ENCODE data around the gene CDC14B.
A peak's percentile ranks its signal among the peaks of the same experiment; 100 is the strongest.

The CDC14B gene

DNA sequence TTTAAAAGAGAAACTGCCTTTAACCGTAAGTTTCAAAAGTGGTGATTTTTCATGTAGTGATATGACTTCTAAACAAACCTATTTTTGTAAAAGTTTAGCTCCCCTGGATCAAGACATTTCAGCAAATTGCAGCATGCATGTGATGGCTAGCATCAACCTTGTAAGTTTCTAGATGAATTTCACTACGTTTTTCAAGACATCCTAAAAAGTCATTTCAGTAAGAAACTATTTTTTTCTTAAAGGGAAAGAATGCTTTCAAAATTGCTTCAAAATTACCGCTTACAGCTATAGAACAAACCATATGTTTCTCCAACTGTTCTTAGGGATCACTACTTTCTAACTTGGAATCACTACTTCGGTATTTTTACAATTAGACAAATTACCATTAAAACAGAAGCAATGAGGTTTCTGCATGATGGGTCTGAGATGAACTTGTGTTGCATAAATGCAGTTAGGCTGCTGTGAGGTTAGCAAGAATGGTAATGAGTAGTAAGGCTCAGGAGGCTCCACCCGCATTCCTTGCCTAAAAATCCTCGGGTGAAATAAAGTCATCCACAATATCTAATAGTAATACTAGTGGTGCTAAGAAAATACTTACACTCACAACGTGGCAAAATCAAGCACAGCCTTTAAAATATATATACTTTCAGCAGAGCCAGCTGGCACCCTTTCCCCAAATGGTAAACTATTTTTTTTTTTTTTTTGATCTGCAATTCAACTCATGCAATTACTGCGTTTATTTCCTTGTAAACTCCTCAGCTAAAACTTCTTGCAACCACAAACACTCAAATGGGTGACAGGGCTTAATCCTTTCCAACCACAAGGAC is 53.8 kb downstream of the CDC14B start:
- peak overlapping the region; percentile 86 for H3K9ac ChIP-seq (ENCODE audit: low read length)
- H4K91ac ChIP-seq (ENCODE audit: low read length) = no peak overlapping the region
- no peak overlapping the region for H2BK12ac ChIP-seq (ENCODE audit: low read length in 2 of 2)
- peaks cover 17% of the 10 kb centered on the region for H3K79me1 ChIP-seq (replicated peaks; ENCODE audit: low read length, poor library complexity, severe bottlenecking)
- peak overlapping the region in 1 of 2 experiments; percentile 73 for H3K18ac ChIP-seq (ENCODE audit: low read depth in 1 of 2, low read length in 2 of 2)
- peak; percentile 60 for DNase-seq
- H3K14ac ChIP-seq (ENCODE audit: low read length in 2 of 2) = no peak overlapping the region
- H3K4me1 ChIP-seq (ENCODE audit: control insufficient read depth, insufficient read depth, low read depth, low read length) = peaks cover 3% of the 10 kb centered on the region
- peak overlapping the region; percentile 82 to 85 for H3K4me3 ChIP-seq (ENCODE audit: insufficient read depth in 1 of 2, low read depth in 1 of 2, low read length in 2 of 2)
- no peak overlapping the region for H3K27ac ChIP-seq (ENCODE audit: low read length, poor library complexity, severe bottlenecking)
- peak overlapping the region; percentile 78 for H3K4me2 ChIP-seq (ENCODE audit: low read length, poor library complexity, severe bottlenecking)
- no peaks in the 10 kb centered on the region for H3K9me3 ChIP-seq (ENCODE audit: control insufficient read depth, low read length)
- H2BK15ac ChIP-seq (ENCODE audit: low read depth, poor library complexity, severe bottlenecking) = no peak overlapping the region
- no peaks in the 10 kb centered on the region for H3K27me3 ChIP-seq (ENCODE audit: control insufficient read depth in 1 of 2, insufficient read depth in 1 of 2, low read length in 2 of 2)
- no peak overlapping the region for H2AK5ac ChIP-seq (ENCODE audit: low read length, severe bottlenecking)
- 1% methylated on average over 3 of the region's 8 CpGs for WGBS
- H3K36me3 ChIP-seq (ENCODE audit: control insufficient read depth in 1 of 2, insufficient read depth in 2 of 2, low read depth in 1 of 2, low read length in 2 of 2) = peaks cover 0 to 29% of the 10 kb centered on the region in 2 experiments
- H2BK120ac ChIP-seq (ENCODE audit: low read depth, low read length) = no peak overlapping the region
- H2BK5ac ChIP-seq (ENCODE audit: low read depth, low read length, poor library complexity, severe bottlenecking) = no peak overlapping the region
- no peak overlapping the region for H3K4ac ChIP-seq (ENCODE audit: low read depth in 1 of 2, low read length in 2 of 2)
- H2AFZ ChIP-seq (ENCODE audit: low read depth, low read length) = peak overlapping the region; percentile 66
- no peak overlapping the region for H3K23ac ChIP-seq (ENCODE audit: low read length in 2 of 2)
- H4K8ac ChIP-seq (ENCODE audit: low read length) = no peak overlapping the region

DNA sequence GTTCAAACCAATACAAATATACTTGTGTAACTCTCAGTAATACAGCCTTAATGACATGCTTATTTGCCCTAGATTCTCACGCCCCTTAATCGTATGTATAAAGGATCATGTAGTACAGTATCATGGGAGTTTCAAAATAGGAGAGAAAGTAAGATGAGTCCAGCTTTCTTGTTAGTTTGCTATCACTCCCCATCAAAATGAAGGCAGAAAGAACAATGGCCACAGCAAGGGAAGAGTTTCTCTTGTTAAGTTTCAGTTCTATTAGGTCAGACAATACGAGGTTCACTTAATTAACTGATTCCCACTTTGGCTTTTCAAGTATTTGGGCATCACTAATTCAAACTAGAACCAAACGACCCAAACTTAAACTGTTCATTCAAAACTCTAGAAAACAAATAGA is 55.4 kb downstream of the CDC14B start:
- Histone ChIP-seq H3K14ac (ENCODE audit: low read length in 2 of 2) (no peak overlapping the region), H2BK15ac (ENCODE audit: low read depth, poor library complexity, severe bottlenecking) (no peak overlapping the region), H3K4me1 (ENCODE audit: control insufficient read depth, insufficient read depth, low read depth, low read length) (peaks cover 3% of the 10 kb centered on the region), H3K79me1 (replicated peaks; ENCODE audit: low read length, poor library complexity, severe bottlenecking) (peaks cover 13% of the 10 kb centered on the region), H3K4ac (ENCODE audit: low read depth in 1 of 2, low read length in 2 of 2) (no peak overlapping the region), H4K8ac (ENCODE audit: low read length) (no peak overlapping the region), H3K4me2 (ENCODE audit: low read length, poor library complexity, severe bottlenecking) (no peak overlapping the region), H3K9me3 (ENCODE audit: control insufficient read depth, low read length) (no peaks in the 10 kb centered on the region), H3K36me3 (ENCODE audit: control insufficient read depth in 1 of 2, insufficient read depth in 2 of 2, low read depth in 1 of 2, low read length in 2 of 2) (peaks cover 0 to 45% of the 10 kb centered on the region in 2 experiments), H2BK5ac (ENCODE audit: low read depth, low read length, poor library complexity, severe bottlenecking) (no peak overlapping the region), H3K18ac (ENCODE audit: low read depth in 1 of 2, low read length in 2 of 2) (no peak overlapping the region), H3K4me3 (ENCODE audit: insufficient read depth in 1 of 2, low read depth in 1 of 2, low read length in 2 of 2) (peak overlapping the region in 1 of 2 experiments; percentile 82), H2AK5ac (ENCODE audit: low read length, severe bottlenecking) (no peak overlapping the region), H3K27ac (ENCODE audit: low read length, poor library complexity, severe bottlenecking) (no peak overlapping the region), H3K23ac (ENCODE audit: low read length in 2 of 2) (no peak overlapping the region), H2BK120ac (ENCODE audit: low read depth, low read length) (no peak overlapping the region), H3K27me3 (ENCODE audit: control insufficient read depth in 1 of 2, insufficient read depth in 1 of 2, low read length in 2 of 2) (no peaks in the 10 kb centered on the region), H2AFZ (ENCODE audit: low read depth, low read length) (no peak overlapping the region), H4K91ac (ENCODE audit: low read length) (no peak overlapping the region), H3K9ac (ENCODE audit: low read length) (peak overlapping the region; percentile 86), H2BK12ac (ENCODE audit: low read length in 2 of 2) (no peak overlapping the region)
- no peak for DNase-seq
- WGBS = 87% methylated on average over 4 of the region's 4 CpGs

DNA sequence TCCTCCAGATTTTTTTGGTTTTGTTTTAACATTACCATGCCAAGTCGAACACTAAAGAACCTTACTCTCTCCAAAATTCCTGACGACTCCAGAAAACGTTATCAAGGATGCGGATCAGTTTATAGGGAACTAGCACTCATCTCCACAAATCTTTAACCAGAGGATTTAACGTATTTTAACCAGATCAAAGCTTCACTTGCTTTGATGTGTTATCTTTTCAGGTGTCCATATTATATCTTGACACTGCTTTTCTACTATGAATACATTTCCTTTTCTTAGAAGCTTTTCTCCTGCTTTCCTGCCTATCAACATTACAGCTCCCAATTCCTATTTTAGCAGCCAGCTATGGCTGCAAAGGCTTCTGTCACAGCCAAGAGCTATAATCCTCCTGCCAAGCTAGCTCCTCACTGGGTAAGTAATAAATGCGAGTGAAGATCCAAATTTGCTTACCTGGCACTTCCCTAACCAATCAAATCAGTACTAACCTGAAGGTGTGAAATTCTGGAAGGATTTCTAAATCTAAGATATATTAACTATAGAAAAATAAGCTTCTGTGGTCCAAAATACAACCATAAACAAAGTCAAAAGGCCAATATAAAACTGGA is 60.2 kb downstream of the CDC14B start:
- H3K9ac ChIP-seq (ENCODE audit: low read length) = no peak overlapping the region

DNA sequence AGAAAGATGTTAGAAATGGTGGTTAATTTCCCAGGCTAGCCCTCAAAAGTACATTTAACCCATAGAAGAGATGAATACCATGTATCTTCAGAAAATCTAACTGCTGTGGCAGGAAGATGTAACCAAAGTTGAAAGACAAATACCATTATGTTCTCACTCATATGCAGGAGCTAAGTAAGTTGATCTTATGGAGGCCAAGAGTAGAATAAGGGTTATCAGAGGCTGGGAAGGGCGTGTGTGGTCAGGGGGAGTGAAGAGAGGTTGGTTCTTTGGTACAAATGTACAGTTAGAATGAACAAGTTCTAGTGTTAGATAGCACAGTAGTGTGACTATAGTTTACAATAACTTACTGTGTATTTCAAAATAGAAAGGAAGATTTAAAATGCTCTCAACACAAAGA is 61.7 kb downstream of the CDC14B start:
- Histone ChIP-seq H3K14ac (ENCODE audit: low read length in 2 of 2) (no peak overlapping the region), H3K27me3 (ENCODE audit: control insufficient read depth in 1 of 2, insufficient read depth in 1 of 2, low read length in 2 of 2) (no peaks in the 10 kb centered on the region), H4K91ac (ENCODE audit: low read length) (no peak overlapping the region), H3K4me3 (ENCODE audit: insufficient read depth in 1 of 2, low read depth in 1 of 2, low read length in 2 of 2) (no peak overlapping the region), H2BK5ac (ENCODE audit: low read depth, low read length, poor library complexity, severe bottlenecking) (no peak overlapping the region), H2BK15ac (ENCODE audit: low read depth, poor library complexity, severe bottlenecking) (no peak overlapping the region), H2AK5ac (ENCODE audit: low read length, severe bottlenecking) (no peak overlapping the region), H2AFZ (ENCODE audit: low read depth, low read length) (no peak overlapping the region), H3K4ac (ENCODE audit: low read depth in 1 of 2, low read length in 2 of 2) (no peak overlapping the region), H3K4me2 (ENCODE audit: low read length, poor library complexity, severe bottlenecking) (no peak overlapping the region), H3K4me1 (ENCODE audit: control insufficient read depth, insufficient read depth, low read depth, low read length) (peaks cover 9% of the 10 kb centered on the region), H3K9ac (ENCODE audit: low read length) (peak overlapping the region; percentile 76), H3K23ac (ENCODE audit: low read length in 2 of 2) (no peak overlapping the region), H3K36me3 (ENCODE audit: control insufficient read depth in 1 of 2, insufficient read depth in 2 of 2, low read depth in 1 of 2, low read length in 2 of 2) (peaks cover 0 to 52% of the 10 kb centered on the region in 2 experiments), H3K9me3 (ENCODE audit: control insufficient read depth, low read length) (no peaks in the 10 kb centered on the region), H3K27ac (ENCODE audit: low read length, poor library complexity, severe bottlenecking) (no peak overlapping the region), H3K18ac (ENCODE audit: low read depth in 1 of 2, low read length in 2 of 2) (no peak overlapping the region), H2BK12ac (ENCODE audit: low read length in 2 of 2) (no peak overlapping the region), H4K8ac (ENCODE audit: low read length) (no peak overlapping the region), H3K79me1 (replicated peaks; ENCODE audit: low read length, poor library complexity, severe bottlenecking) (peaks cover 9% of the 10 kb centered on the region), H2BK120ac (ENCODE audit: low read depth, low read length) (no peak overlapping the region)
- no peak for DNase-seq
- 93% methylated on average over 1 of the region's 1 CpG for WGBS

More for the DNA sequence above, 60.2 kb downstream of the CDC14B start:
- Histone ChIP-seq H3K27me3 (ENCODE audit: control insufficient read depth in 1 of 2, insufficient read depth in 1 of 2, low read length in 2 of 2) (no peaks in the 10 kb centered on the region), H2BK120ac (ENCODE audit: low read depth, low read length) (no peak overlapping the region), H3K18ac (ENCODE audit: low read depth in 1 of 2, low read length in 2 of 2) (no peak overlapping the region), H3K27ac (ENCODE audit: low read length, poor library complexity, severe bottlenecking) (no peak overlapping the region), H3K36me3 (ENCODE audit: control insufficient read depth in 1 of 2, insufficient read depth in 2 of 2, low read depth in 1 of 2, low read length in 2 of 2) (peaks cover 0 to 63% of the 10 kb centered on the region in 2 experiments), H3K14ac (ENCODE audit: low read length in 2 of 2) (no peak overlapping the region), H3K4me2 (ENCODE audit: low read length, poor library complexity, severe bottlenecking) (no peak overlapping the region), H2AK5ac (ENCODE audit: low read length, severe bottlenecking) (no peak overlapping the region), H4K91ac (ENCODE audit: low read length) (no peak overlapping the region), H3K79me1 (replicated peaks; ENCODE audit: low read length, poor library complexity, severe bottlenecking) (peaks cover 11% of the 10 kb centered on the region), H2BK5ac (ENCODE audit: low read depth, low read length, poor library complexity, severe bottlenecking) (no peak overlapping the region), H2BK12ac (ENCODE audit: low read length in 2 of 2) (no peak overlapping the region), H2AFZ (ENCODE audit: low read depth, low read length) (no peak overlapping the region), H2BK15ac (ENCODE audit: low read depth, poor library complexity, severe bottlenecking) (no peak overlapping the region), H3K9me3 (ENCODE audit: control insufficient read depth, low read length) (no peaks in the 10 kb centered on the region), H3K4ac (ENCODE audit: low read depth in 1 of 2, low read length in 2 of 2) (no peak overlapping the region), H3K4me3 (ENCODE audit: insufficient read depth in 1 of 2, low read depth in 1 of 2, low read length in 2 of 2) (no peak overlapping the region), H3K23ac (ENCODE audit: low read length in 2 of 2) (no peak overlapping the region), H3K4me1 (ENCODE audit: control insufficient read depth, insufficient read depth, low read depth, low read length) (peaks cover 7% of the 10 kb centered on the region), H4K8ac (ENCODE audit: low read length) (no peak overlapping the region)
- WGBS = 95% methylated on average over 5 of the region's 6 CpGs
- no peak for DNase-seq
